ENCODE data around the gene SRSF3. TPM values are rescaled to one million over a fixed set of nuclear protein-coding genes. Genes with fewer than 3 reads are reported as not detected.
"Not testable (repeated sequence)": the region's sequence is repeated elsewhere in the genome, so short reads cannot be mapped to it uniquely, and the experiment has no call there.

The SRSF3 gene
- total and polyA plus RNA-seq, 2 donors = 152 to 285 TPM

DNA sequence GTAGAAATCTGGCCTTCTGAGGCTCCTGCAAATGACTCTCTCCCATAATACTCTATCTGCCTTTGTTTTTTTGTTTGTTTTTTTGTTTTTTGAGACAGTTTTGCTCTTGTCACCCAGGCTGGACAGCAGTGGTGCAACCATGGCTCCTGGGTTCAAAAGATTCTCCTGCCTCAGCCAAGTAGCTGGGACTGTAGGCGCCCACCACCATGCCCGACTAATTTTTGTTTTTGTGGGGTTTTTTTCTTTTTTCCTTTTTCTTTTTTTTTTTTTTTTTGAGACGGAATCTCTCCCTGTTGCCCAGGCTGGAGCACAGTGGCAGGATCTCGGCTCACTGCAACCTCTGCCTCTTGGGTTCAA is 30.3 kb upstream of the SRSF3 start:
- H3K27ac ChIP-seq (ENCODE audit: low read depth) = no peak overlapping the region
- H3K4me1 ChIP-seq (ENCODE audit: insufficient read depth) = no peaks in the 10 kb centered on the region
- 85% methylated on average over 4 of the region's 4 CpGs for WGBS
- no peak overlapping the region for H3K4me3 ChIP-seq (ENCODE audit: low read depth, low read length)
- H3K36me3 ChIP-seq (ENCODE audit: insufficient read depth) = no peaks in the 10 kb centered on the region
- no peak for DNase-seq (ENCODE audit: extremely low spot score)

GRCh38 chr6:36566418-36566905 is 27.7 kb upstream of the SRSF3 start:
- Histone ChIP-seq H3K27ac (ENCODE audit: low read depth) (no peak overlapping the region), H3K4me1 (ENCODE audit: insufficient read depth) (no peaks in the 10 kb centered on the region), H3K4me3 (ENCODE audit: low read depth, low read length) (no peak overlapping the region), H3K36me3 (ENCODE audit: insufficient read depth) (no peaks in the 10 kb centered on the region)
- WGBS = 90% methylated on average over 8 of the region's 8 CpGs
- DNase-seq (ENCODE audit: extremely low spot score) = no peak

- no peak for DNase-seq (ENCODE audit: extremely low spot score)
- Histone ChIP-seq H3K27ac (ENCODE audit: low read depth) (no peak overlapping the region), H3K36me3 (ENCODE audit: insufficient read depth) (no peaks in the 10 kb centered on the region), H3K4me3 (ENCODE audit: low read depth, low read length) (no peak overlapping the region), H3K4me1 (ENCODE audit: insufficient read depth) (no peaks in the 10 kb centered on the region)
- WGBS = 92% methylated on average over 2 of the region's 2 CpGs
Measured at GRCh38 chr6:36570264-36570663, 23.9 kb upstream of the SRSF3 start.

DNA sequence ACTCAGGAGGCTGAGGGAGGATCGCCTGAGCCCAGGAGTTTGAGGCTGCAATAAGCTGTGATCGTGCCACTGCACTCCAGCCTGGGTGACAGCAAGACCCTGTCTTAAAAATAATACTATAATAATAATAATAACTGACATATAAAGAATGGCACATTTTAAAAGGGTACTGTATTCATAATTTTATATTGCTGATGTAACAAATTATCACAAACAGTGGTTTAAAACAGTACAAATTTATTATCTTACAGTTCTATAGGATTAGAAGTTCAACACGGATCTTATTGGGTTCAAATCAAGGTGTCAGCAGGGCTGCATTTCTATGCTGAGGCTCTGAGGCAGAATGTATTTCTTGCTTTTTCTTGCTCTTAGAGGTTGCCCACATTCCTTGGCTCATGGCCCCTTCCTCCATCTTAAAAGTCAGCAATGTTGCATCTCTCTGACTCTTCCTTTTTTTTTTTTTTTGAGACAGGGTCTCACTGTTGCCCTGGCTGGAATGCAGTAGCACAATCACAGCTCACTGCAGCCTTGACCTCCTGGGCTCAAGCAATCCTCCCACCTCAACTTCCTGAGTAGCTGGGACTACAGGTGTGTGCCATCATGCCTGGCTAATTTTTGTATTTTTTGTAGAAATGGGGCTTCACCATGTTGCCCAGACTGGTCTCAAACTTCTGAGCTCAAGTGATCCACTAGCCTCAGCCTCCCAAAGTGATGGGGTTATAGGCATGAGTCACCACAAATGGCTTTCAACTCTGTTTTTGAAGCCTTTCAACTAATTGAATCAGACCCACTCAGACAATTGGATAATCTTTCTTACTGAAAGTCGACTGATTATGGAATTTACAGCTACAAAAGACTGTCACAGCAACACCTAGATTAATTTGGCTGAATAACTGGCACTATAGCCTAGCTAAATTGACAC is 22.8 kb upstream of the SRSF3 start:
- Histone ChIP-seq H3K4me1 (ENCODE audit: insufficient read depth) (no peaks in the 10 kb centered on the region), H3K4me3 (ENCODE audit: low read depth, low read length) (no peak overlapping the region), H3K27ac (ENCODE audit: low read depth) (no peak overlapping the region), H3K36me3 (ENCODE audit: insufficient read depth) (no peaks in the 10 kb centered on the region)
- 89% methylated on average over 4 of the region's 4 CpGs for WGBS
- no peak for DNase-seq (ENCODE audit: extremely low spot score)

DNA sequence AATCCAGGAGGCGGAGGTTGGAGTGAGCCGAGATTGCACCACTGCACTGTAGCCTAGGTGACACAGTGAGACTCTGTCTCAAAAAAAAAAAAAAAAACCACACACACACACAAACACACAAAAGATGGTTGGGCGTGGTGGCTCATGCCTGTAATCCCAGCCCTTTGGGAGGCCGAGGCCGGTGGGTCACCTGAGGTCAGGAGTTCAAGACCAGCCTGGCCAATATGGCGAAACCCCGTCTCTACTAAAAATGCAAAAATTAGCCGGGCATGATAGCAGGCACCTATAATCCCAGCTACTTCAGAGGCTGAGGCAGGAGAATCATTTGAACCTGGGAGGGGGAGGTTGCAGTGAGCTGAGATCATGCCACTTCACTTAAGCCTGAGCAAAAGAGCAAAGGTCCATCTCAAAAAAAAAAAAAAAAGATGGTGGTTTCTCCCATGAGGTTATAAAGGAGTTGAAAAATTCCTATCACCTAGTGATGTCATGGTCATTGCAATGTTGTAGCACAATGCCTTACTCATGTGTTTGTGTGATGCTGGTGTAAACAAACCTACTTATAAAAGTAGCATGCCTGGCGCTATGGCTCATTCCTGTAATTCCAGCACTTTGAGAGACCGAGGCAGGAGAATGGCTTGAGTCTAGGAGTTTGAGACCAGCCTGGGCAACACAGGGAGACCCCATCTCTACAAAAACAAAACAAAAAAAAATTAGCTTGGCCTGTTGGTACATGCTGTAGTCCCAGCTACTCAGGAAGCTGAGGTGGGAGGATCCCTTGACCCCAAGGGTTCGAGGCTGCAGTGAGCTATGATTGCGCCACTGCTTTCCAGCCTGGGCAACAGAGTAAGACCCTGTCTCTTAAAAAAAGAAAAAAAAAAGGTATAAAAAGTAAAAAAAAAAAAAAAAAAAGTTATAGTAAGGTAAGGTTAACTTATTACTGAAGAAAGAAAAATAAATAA is 21.5 kb upstream of the SRSF3 start:
- H3K36me3 ChIP-seq (ENCODE audit: insufficient read depth); H3K4me3 ChIP-seq (ENCODE audit: low read depth, low read length); DNase-seq (ENCODE audit: extremely low spot score); H3K27ac ChIP-seq (ENCODE audit: low read depth); H3K4me1 ChIP-seq (ENCODE audit: insufficient read depth): not testable (repeated sequence)
- WGBS = 92% methylated on average over 12 of the region's 12 CpGs

- H3K4me3 ChIP-seq (ENCODE audit: low read depth, low read length) = no peak overlapping the region
- H3K4me1 ChIP-seq (ENCODE audit: insufficient read depth) = no peaks in the 10 kb centered on the region
- H3K36me3 ChIP-seq (ENCODE audit: insufficient read depth) = no peaks in the 10 kb centered on the region
- no peak overlapping the region for H3K27ac ChIP-seq (ENCODE audit: low read depth)
- no peak for DNase-seq (ENCODE audit: extremely low spot score)
Measured at GRCh38 chr6:36574679-36575078, 19.5 kb upstream of the SRSF3 start.

- Histone ChIP-seq H3K36me3 (ENCODE audit: insufficient read depth) (no peaks in the 10 kb centered on the region), H3K27ac (ENCODE audit: low read depth) (no peak overlapping the region), H3K4me1 (ENCODE audit: insufficient read depth) (no peaks in the 10 kb centered on the region), H3K4me3 (ENCODE audit: low read depth, low read length) (no peak overlapping the region)
- no peak for DNase-seq (ENCODE audit: extremely low spot score)
- WGBS = 90% methylated on average over 7 of the region's 7 CpGs
Measured at GRCh38 chr6:36576578-36576977, 17.6 kb upstream of the SRSF3 start.

- Histone ChIP-seq H3K4me1 (ENCODE audit: insufficient read depth) (no peaks in the 10 kb centered on the region), H3K4me3 (ENCODE audit: low read depth, low read length) (no peak overlapping the region), H3K27ac (ENCODE audit: low read depth) (no peak overlapping the region), H3K36me3 (ENCODE audit: insufficient read depth) (no peaks in the 10 kb centered on the region)
- 21% methylated on average over 2 of the region's 2 CpGs for WGBS
- no peak for DNase-seq (ENCODE audit: extremely low spot score)
Measured at GRCh38 chr6:36577301-36577700, 16.9 kb upstream of the SRSF3 start.

GRCh38 chr6:36578030-36578429 is 16.1 kb upstream of the SRSF3 start:
- Histone ChIP-seq H3K27ac (ENCODE audit: low read depth) (no peak overlapping the region), H3K4me1 (ENCODE audit: insufficient read depth) (no peaks in the 10 kb centered on the region), H3K4me3 (ENCODE audit: low read depth, low read length) (no peak overlapping the region), H3K36me3 (ENCODE audit: insufficient read depth) (no peaks in the 10 kb centered on the region)
- 88% methylated on average over 5 of the region's 5 CpGs for WGBS
- DNase-seq (ENCODE audit: extremely low spot score) = no peak

DNA sequence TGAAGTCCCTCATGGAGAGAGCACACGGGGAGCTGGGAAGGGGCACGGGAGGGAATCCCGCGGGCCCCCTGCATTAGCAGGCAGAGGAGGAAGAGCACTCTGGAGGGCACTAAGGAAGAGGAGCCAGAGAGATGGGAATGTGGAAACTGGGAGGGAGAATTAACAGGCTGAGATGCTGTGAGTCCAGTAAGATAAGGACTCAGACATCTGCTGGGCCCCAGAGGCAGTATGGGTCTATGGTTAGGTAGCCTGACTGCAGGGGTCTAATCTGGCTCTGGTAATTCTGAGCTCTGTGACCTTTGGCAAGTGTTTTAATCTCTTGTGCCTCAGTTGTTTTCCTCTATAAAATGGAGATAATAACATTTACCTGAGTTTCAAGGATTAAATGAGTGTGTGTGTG is 15.7 kb upstream of the SRSF3 start:
- Histone ChIP-seq H3K4me3 (ENCODE audit: low read depth, low read length) (no peak overlapping the region), H3K27ac (ENCODE audit: low read depth) (no peak overlapping the region), H3K36me3 (ENCODE audit: insufficient read depth) (no peaks in the 10 kb centered on the region), H3K4me1 (ENCODE audit: insufficient read depth) (no peaks in the 10 kb centered on the region)
- DNase-seq (ENCODE audit: extremely low spot score) = no peak
- WGBS = 74% methylated on average over 4 of the region's 4 CpGs

DNA sequence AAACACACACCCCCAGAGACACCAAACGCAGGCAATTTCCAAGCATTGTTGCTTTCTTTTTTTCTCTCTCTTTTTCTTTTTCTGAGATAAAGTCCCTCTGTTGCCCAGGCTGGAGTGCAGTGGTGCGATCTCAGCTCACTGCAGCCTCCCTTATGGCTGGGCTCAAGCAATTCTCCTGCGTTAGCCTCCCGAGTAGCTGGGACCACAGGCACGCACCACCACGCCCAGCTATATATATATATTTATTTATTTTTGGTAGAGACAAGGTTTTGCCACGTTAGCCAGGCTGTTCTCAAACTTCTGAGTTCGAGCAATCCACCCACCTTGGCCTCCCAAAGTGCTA is 14.0 kb upstream of the SRSF3 start:
- no peak for DNase-seq (ENCODE audit: extremely low spot score)
- Histone ChIP-seq H3K36me3 (ENCODE audit: insufficient read depth) (no peaks in the 10 kb centered on the region), H3K4me1 (ENCODE audit: insufficient read depth) (no peaks in the 10 kb centered on the region), H3K27ac (ENCODE audit: low read depth) (no peak overlapping the region), H3K4me3 (ENCODE audit: low read depth, low read length) (no peak overlapping the region)
- 66% methylated on average over 8 of the region's 8 CpGs for WGBS

DNA sequence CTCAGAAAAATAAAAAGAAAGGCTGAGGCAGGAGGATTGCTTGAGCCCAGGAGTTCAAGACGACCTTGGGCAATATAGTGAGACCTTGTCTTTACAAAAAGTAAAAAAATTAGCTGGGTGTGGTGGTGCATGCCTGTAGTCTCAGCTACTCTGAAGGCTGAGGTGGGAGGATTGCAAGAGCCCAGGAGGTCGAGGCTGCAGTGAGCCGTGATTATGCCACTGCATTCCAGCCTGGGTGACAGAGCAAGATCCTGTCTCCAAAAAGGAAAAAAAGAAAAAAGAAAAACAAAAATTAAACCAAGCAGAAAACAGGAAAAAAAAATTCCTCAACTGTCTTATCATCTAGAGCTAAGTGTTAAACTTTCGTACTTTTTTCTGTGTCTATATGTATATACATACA is 12.4 kb upstream of the SRSF3 start:
- Histone ChIP-seq H3K27ac (ENCODE audit: low read depth) (no peak overlapping the region), H3K4me1 (ENCODE audit: insufficient read depth) (no peaks in the 10 kb centered on the region), H3K4me3 (ENCODE audit: low read depth, low read length) (no peak overlapping the region), H3K36me3 (ENCODE audit: insufficient read depth) (no peaks in the 10 kb centered on the region)
- no peak for DNase-seq (ENCODE audit: extremely low spot score)
- WGBS = 88% methylated on average over 4 of the region's 4 CpGs

DNA sequence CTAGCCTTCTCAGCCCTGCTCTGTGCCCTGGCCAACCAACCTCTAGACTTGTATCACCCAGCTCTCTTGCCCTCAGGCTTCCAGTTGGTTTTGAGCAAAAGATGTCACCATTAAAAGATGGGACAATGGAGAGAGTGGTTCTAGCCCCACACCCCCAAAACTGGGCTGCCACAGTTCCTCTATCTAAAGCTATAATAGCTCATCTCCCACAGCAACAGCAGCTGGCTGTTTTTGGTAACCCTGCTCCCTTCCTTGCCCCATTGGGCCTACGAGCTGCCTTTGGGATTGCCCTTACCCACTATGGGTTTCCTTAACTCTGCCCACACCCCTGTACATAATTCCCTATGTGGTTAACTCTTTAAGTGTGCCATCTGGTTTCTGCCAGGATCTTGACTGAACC is 7.6 kb upstream of the SRSF3 start:
- 77% methylated on average over 1 of the region's 1 CpG for WGBS
- H3K4me3 ChIP-seq (ENCODE audit: low read depth, low read length) = no peak overlapping the region
- DNase-seq (ENCODE audit: extremely low spot score) = no peak
- H3K36me3 ChIP-seq (ENCODE audit: insufficient read depth) = no peaks in the 10 kb centered on the region
- H3K4me1 ChIP-seq (ENCODE audit: insufficient read depth) = no peaks in the 10 kb centered on the region
- no peak overlapping the region for H3K27ac ChIP-seq (ENCODE audit: low read depth)

- WGBS = 95% methylated on average over 9 of the region's 9 CpGs
- H3K4me3 ChIP-seq (ENCODE audit: low read depth, low read length); DNase-seq (ENCODE audit: extremely low spot score); H3K36me3 ChIP-seq (ENCODE audit: insufficient read depth); H3K27ac ChIP-seq (ENCODE audit: low read depth); H3K4me1 ChIP-seq (ENCODE audit: insufficient read depth): not testable (repeated sequence)
Measured at GRCh38 chr6:36589025-36589400, 5.1 kb upstream of the SRSF3 start.
